Sigmoid colon (tissue), 7 donors: Measurements from ENCODE around the gene ZNF319. TPM values are rescaled to one million over a fixed set of nuclear protein-coding genes. Genes with fewer than 3 reads are reported as not detected.

Source experiments
- DNase-seq: peaks from one replicate; pipeline ENCODE4 v3.0.0-alpha.2; 2019
- H3K27ac ChIP-seq, 4 donors: fragments of 200-600 bp; sonication (generic); one replicate each; pipeline ENCODE4 v1.5.1; 2016 to 2019; ENCODE audit warnings: mild to moderate bottlenecking in 1 of 4
- H3K27me3 ChIP-seq, 3 donors: fragments of 200-600 bp; sonication (generic); one replicate each; pipeline ENCODE4 v1.5.1; 2019; ENCODE audit warnings: mild to moderate bottlenecking in 1 of 3
- H3K36me3 ChIP-seq, 4 donors: fragments of 200-600 bp; sonication (generic); one replicate each; pipeline ENCODE4 v1.5.1; 2016 to 2019
- H3K4me1 ChIP-seq, 4 donors: fragments of 200-600 bp; sonication (generic); one replicate each; pipeline ENCODE4 v1.5.1; 2017 to 2019
- H3K4me3 ChIP-seq, 4 donors: fragments of 200-600 bp; sonication (generic); one replicate each; pipeline ENCODE4 v1.5.1; 2017 to 2019; ENCODE audit warnings: mild to moderate bottlenecking in 2 of 4, moderate library complexity in 1 of 4
- H3K9me3 ChIP-seq, 4 donors: fragments of 200-600 bp in 3 of 4; sonication (generic) in 3 of 4; one replicate each; pipeline versions ENCODE4 v1.5.1 to v1.6.1; 2013 to 2019
- CTCF ChIP-seq, 4 experiments: fragments of 450-650 bp in 3 of 4; fragments of 200-600 bp in 1 of 4; IDR thresholded peaks; one replicate each; pipeline ENCODE4 v1.5.1; 2016 to 2019; ENCODE audit warnings: antibody characterized with exemption in 4 of 4, mild to moderate bottlenecking in 3 of 4, moderate library complexity in 2 of 4
- EP300 ChIP-seq, 4 donors: sonication (generic); formaldehyde crosslinking; IDR thresholded peaks; one replicate each; pipeline ENCODE4 v1.6.1; 2017; ENCODE audit warnings: antibody characterized with exemption in 4 of 4
- POLR2A ChIP-seq, 2 donors: fragments of 450-650 bp; IDR thresholded peaks; one replicate each; pipeline ENCODE4 v1.6.1; 2016; ENCODE audit warnings: antibody characterized with exemption in 2 of 2, mild to moderate bottlenecking in 2 of 2, moderate library complexity in 2 of 2
- POLR2AphosphoS5 ChIP-seq, 4 donors: sonication (generic); formaldehyde crosslinking; IDR thresholded peaks; one replicate each; pipeline ENCODE4 v1.6.1; 2017; ENCODE audit warnings: antibody characterized with exemption in 4 of 4
- WGBS, 2 donors: extraction: QIAGEN DNeasy Blood & Tissue Kit; methylation state at CpG; one replicate each; pipeline ENCODE4 v1.1.7; 2013; 5-methylcytosine and 5-hydroxymethylcytosine counted together
- intact Hi-C: fragments of 100-400 bp; cut with DNase I; formaldehyde crosslinking; loops from one replicate; pipeline ENCODE4 v1.15.1; 2023
- polyA plus RNA-seq, 3 donors: library from polyadenylated mRNA; stranded (reverse); fragments of 200-250 nt; gene quantifications; one replicate each; pipeline ENCODE4 v1.2.3, GENCODE V29; 2013
- total RNA-seq, 4 donors: library from RNA; depleted of rRNA; stranded (reverse); fragments of >200 nt; gene quantifications; one replicate each; pipeline ENCODE4 v1.1.0, GENCODE V29; 2016
- donor health status: healthy with polysubstance abuse.
- donor health status: Bipolar disorder and iron deficiency.
- donor health status: healthy.

The ZNF319 gene
- total and polyA plus RNA-seq, 7 donors, result 1.2 to 5.7 (median 4.8) TPM

- H3K27me3 ChIP-seq, result no peaks in the 10 kb centered on the region
- DNase-seq, result no peak
- H3K4me1 ChIP-seq, result no peaks in the 10 kb centered on the region
- no peaks in the 10 kb centered on the region for H3K36me3 ChIP-seq
- intact Hi-C loops, result no loop called here
- 63 to 72% methylated on average over 6 of the region's 6 CpGs for WGBS, 2 donors
- H3K9me3 ChIP-seq, result no peaks in the 10 kb centered on the region
- H3K27ac ChIP-seq, result no peak overlapping the region
- no peak overlapping the region for H3K4me3 ChIP-seq
- TF ChIP-seq POLR2A (IDR thresholded peaks at IDR 0.05) (no peak), EP300 (IDR thresholded peaks at IDR 0.05) (no peak), CTCF (IDR thresholded peaks at IDR 0.05) (no peak), POLR2AphosphoS5 (IDR thresholded peaks at IDR 0.05) (no peak)
Measured at GRCh38 chr16:57958544-57958943, 41.9 kb downstream of the ZNF319 start.

- Histone ChIP-seq H3K4me3 (no peak overlapping the region), H3K4me1 (no peaks in the 10 kb centered on the region), H3K27ac (no peak overlapping the region), H3K9me3 (no peaks in the 10 kb centered on the region), H3K36me3 (no peaks in the 10 kb centered on the region), H3K27me3 (no peaks in the 10 kb centered on the region)
- intact Hi-C loops, result no loop called here
- TF ChIP-seq POLR2A (IDR thresholded peaks at IDR 0.05), result no peak
- no peak for TF ChIP-seq EP300 (IDR thresholded peaks at IDR 0.05)
- no peak for TF ChIP-seq POLR2AphosphoS5 (IDR thresholded peaks at IDR 0.05)
- no peak for TF ChIP-seq CTCF (IDR thresholded peaks at IDR 0.05)
- 82 to 87% methylated on average over 8 of the region's 8 CpGs for WGBS, 2 donors
- no peak for DNase-seq
Measured at GRCh38 chr16:57957673-57958392, 42.6 kb downstream of the ZNF319 start.

- intact Hi-C loops, result no loop called here
- Histone ChIP-seq H3K4me3 (no peak overlapping the region), H3K27ac (no peak overlapping the region), H3K27me3 (no peaks in the 10 kb centered on the region), H3K9me3 (no peaks in the 10 kb centered on the region), H3K36me3 (no peaks in the 10 kb centered on the region), H3K4me1 (no peaks in the 10 kb centered on the region)
- DNase-seq, result no peak
- 61 to 85% methylated on average over 8 of the region's 8 CpGs for WGBS, 2 donors
- no peak for TF ChIP-seq POLR2AphosphoS5 (IDR thresholded peaks at IDR 0.05)
- TF ChIP-seq EP300 (IDR thresholded peaks at IDR 0.05), result no peak
- no peak for TF ChIP-seq POLR2A (IDR thresholded peaks at IDR 0.05)
- TF ChIP-seq CTCF (IDR thresholded peaks at IDR 0.05), result no peak
Measured at GRCh38 chr16:57956924-57957672, 43.4 kb downstream of the ZNF319 start.

GRCh38 chr16:57956270-57956808 is 44.1 kb downstream of the ZNF319 start:
- Histone ChIP-seq H3K4me1 (no peaks in the 10 kb centered on the region), H3K9me3 (no peaks in the 10 kb centered on the region), H3K27me3 (no peaks in the 10 kb centered on the region), H3K36me3 (no peaks in the 10 kb centered on the region), H3K27ac (no peak overlapping the region), H3K4me3 (no peak overlapping the region)
- intact Hi-C loops, result no loop called here
- TF ChIP-seq POLR2AphosphoS5 (IDR thresholded peaks at IDR 0.05) (no peak), POLR2A (IDR thresholded peaks at IDR 0.05) (no peak), CTCF (IDR thresholded peaks at IDR 0.05) (no peak), EP300 (IDR thresholded peaks at IDR 0.05) (no peak)
- DNase-seq, result no peak
- WGBS, 2 donors, result 83 to 86% methylated on average over 8 of the region's 8 CpGs
